DMS 273 treated with DMSO at 0.1 percent for 48 hours (cell line): ENCODE results near the gene NFASC.
A peak's percentile ranks its signal among the peaks of the same experiment; 100 is the strongest.

Experiments used
- DNase-seq: peaks from one replicate; lab custom pipeline; 2025; lab: John Stamatoyannopoulos, UW

Gene NFASC

DNA sequence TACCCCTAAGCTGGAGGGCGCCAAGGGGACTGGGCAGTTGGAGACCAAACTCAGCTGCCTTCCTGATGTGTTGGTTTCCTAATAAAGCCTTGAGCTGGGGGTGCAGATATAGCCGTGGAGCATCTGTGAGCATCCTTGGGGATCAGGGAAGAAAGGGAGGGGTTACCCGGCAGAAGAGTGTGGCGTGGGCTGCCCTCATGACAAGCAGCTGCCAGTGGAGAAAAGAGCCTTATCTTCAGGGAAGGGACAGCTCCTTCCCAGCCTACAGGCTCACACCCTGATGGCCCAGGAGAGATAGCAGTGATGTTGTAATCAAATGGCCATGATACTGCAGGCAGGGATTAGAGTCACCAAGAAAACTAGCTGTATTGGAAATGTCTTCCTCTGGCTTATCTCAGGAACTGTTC lies 10.8 kb upstream of the NFASC start:
- DNase-seq = no peak

DNA sequence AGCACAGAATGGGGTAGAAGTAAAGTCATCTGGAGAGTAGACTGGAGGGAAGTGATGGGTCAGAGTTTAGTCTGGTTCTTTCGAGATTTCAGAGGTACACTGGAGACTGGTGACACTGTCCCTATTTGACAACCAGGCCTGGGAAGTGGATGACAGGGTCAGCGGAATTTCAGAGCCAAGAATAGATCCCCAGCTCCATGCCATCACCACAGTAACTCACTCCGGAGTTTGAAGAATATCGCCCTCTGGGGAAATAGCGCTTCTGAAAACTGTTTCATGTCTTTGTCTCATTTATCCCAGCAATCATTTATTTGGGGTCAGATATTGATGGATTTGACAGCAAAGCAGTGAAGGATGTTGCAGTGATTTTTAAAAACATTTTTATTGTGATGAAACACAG lies 7.6 kb upstream of the NFASC start:
- no peak for DNase-seq

DNA sequence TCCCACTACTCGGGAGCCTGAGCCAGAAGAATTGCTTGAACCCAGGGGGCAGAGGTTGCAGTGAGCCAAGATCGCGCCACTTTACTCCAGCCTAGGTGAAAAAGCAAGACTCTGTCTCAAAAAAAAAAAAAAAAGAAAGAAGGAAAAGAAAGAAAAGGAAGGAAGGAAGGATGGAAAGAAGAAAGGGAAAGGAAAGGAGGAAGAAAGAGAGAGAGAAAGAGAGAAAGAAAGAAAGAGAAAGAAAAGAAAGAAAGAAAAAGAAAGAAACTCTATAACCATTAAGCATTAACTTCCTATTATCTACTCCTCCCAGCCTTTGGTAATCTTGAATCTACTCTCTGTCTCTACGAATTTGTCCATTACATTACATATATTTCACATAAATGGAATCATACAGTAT lies 6.9 kb upstream of the NFASC start:
- DNase-seq = no peak

DNA sequence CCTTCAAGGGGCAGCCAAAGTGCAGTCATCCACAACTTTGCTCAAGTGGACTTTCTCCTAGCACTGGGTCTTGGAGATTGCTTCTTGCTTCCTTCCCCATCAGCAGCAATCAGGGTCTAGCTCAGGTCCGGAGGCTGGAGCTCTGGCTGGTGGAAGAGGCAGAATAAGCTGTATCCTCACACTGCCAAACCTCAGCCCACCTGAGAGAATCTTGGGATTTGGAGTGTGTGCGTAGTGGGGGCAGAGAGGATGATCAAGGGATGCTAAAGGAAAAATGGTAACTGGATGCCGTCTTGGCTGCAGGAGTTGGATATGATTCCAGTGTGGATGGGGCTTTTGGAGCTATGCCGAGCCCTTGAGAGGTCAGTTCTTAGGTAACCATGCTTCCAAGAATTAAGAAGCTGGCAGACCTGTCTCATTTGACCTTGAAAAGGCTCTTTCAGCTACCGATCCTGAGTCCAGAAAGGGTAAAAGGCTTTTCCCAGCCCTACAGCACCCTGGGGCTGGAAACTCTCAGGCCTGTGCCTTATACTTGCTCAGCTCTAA lies 4.5 kb upstream of the NFASC start:
- no peak for DNase-seq

DNA sequence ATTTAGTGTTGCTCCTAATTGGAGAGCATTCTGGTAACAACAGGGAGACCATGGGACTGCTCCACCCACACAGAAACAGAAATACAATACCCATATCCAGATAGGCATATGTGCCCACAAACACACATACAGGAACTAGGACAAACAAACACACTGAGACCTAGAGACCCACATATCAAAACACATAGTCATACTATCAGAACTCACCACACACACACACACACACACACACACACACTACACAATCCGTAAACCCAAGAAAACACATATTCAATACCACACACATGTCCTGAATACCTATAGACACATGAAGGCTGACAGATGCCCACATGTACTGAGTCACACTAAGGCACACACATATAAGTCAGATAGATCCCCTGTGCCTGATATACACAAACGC lies 3.5 kb upstream of the NFASC start:
- DNase-seq = no peak

DNA sequence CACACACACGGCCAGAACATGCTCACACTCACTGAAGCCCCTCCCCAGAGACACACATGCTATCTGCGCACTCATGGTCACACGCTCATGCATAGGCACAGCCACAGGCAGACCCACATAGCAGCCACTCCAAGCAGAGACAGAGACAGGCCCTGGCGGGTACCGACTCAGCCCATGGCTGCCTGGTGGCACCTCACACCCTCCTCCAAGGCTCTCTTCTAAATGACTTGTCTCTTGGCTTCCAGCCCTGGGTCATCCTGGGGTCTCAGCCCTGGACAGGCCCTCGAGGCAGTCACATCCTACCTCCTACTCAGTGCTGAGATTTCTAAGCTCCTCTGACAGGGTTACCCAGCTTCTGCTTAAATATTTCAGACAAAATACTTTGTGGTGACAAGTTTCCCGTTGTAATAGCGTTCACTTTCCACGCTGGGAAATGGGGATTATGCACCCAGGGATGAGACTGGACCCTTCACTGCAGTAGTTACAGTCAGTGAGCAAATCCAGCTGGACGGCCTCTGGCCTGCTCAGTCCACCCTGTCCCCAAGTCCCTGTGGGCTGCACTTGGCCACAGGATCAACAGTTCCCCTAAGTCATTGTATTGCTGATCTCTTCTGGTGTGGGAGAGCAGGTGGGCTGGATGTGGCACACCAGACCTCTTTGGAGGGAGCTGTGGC lies 2.9 kb upstream of the NFASC start:
- DNase-seq = no peak

DNA sequence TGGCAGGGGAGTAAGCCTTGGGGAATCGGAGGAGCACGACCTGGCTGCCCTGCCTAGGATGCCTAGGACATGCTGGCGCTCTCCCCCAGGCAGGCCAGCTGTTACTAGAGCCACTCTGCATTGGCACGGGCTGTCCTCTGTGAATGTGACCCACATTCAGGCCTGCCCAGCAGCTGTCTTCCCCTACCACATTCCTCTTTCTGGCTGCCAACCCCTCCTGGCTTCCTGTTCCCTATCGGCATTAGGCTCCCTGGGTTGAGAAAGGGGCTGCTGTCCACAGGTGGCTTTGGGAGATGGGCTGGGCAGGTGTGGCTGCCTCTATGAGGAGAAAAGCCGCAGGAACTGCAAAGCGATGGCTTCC lies 2.3 kb upstream of the NFASC start:
- DNase-seq = no peak

DNA sequence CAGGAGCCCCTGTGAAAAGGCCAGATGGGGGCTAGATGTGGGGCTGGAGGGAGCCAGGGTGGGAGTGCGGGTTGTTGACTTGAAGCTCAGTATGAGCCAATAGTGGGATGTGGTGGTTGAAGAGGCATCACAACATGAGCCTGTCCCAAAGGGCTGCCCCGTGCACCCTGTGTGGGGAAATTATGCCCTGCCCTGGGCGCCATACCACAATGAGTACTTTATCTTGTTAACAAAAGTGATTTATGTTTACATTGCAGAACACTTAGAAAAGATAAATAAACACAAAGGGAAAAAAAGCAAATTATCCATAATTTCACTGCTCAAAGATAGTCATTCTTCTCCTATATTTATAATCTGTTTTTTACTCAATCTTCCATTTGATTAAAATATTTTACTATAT lies 1.6 kb upstream of the NFASC start:
- DNase-seq = no peak

DNA sequence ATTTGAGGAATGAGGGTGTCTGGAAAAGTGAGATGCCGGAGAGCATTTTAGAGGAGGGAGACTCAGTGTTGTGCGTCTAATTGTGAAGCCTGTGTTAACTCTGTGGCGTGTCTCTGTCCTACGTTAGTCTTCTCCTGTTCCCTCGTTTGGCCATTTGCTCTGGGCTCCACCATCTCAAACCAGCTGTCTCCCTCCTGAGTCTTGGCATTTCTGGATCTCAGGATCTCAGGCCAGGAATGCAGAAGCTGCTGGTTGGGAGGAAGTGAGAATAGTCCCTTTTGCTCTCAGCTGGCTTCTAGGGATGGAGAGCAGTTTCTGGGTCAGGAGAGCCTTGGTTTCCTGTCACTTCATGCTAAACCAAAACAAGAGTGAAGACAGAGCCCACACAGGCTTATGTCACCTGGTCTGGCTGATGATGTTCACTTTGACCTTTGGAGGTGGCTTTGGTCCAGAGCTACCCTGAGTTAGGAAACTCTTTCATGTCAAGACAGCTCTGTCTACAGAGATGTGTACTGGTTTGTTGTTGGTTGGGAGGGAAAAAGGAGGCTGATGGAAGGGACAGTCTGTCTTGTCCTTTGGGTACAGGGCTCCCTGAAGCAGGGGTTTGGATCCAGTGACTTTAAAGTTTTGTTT lies 859 bp downstream of the NFASC start:
- DNase-seq = no peak

DNA sequence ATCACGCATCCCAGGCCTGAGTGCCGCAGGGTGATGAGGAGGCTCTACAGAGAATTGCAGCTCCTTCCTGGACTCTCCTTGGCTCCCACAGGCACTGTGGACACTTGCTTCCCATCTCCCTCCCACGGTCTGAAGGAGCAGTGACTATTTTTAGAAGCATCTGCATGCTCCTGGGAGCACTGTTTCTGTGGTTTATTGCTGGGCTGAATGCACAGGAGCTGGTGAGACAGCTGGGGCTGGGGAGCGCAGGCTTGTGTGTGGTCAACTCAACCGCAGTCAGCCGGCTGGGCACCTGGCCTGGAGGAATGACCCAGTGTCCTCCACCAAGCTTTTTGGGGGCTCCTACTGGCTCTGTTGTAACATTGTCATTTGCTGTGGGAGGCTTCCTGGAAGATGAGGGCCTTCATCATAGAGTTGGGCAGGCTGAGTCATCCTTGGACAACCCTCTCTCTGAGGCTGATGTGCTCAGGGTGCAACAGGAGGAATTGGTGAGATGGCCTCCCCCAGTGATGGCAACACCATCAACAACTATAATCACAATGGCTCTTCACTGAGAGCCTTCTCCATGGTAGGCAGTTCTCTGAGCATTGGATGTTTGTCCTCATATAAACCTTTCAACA lies 1.7 kb downstream of the NFASC start:
- DNase-seq = no peak

DNA sequence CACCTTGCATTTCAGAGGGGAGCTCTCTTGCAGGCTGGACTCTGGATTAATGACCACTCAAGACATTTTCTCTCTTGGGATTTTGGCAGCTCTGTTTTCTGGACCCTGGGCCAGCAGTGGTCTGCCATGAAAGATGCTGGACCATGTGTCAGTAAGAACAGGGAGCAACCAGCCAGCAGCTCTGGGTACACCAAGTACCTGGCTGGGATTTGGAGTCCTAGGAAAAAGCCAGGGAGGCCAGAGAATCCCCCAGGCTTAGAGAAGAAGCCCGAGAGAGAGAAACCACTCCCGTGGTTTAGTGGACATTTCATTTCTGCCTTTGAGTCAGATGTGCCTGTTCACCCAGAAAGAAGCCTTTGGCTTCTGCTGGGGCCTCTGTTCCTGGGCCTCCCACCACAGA lies 2.5 kb downstream of the NFASC start:
- no peak for DNase-seq

DNA sequence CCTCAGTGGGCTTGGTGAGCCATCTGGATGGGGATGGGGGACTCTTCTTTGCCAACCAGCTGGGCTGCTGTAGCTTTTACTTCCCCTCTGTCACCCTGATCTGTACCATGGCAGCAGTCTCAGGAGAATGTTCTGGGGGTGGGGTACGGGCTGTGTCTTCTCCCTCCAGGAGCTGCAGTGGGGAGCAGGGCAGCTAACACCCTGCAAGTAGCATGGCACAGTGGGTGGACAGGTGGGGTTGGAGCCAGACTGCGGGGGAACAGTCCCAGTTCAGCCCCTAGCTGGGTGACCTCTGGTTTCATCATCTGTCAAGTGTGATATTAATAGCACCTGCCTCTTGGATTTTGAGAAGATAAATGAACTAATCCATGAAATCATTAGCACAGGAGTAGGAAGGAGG lies 3.1 kb downstream of the NFASC start:
- no peak for DNase-seq

DNA sequence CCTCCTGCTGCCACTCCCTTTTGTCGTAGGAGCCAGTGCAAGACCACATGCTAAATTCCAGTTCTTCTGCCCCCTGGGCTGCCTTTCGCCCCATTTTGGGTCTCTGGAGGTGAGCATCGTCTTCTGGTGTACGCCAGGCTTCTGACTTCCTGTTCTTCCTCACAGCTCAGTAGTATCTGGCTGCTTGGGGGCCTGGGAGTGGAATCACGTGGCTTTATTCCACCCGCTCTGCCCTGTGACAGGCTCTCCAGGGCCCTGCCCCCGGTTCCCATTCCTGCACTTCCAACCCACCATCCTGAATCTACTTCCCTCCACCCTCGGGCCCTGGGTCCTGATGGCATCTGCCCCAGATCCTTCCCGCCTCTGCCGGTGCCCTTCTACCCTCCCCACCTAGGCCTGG lies 3.6 kb downstream of the NFASC start:
- no peak for DNase-seq

DNA sequence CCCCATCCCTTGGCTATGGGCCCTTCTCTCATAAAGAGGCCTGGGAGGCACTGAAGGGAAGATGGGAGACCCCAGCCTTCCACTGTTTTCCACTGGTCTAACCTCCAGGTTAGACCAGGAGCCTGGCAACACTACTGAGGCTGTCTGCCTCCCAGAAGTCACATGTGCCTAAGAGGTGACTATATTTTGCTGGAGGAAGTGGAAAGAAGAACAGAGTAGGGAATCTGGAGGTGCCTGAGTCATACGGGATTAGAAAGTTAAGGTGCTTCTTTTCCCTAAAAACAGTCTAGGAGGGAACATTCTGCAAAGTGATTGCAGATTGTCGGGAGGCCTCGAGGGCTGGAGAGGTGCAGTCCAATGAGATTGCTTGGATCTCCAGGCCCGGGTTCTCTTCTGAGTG lies 4.6 kb downstream of the NFASC start:
- no peak for DNase-seq

DNA sequence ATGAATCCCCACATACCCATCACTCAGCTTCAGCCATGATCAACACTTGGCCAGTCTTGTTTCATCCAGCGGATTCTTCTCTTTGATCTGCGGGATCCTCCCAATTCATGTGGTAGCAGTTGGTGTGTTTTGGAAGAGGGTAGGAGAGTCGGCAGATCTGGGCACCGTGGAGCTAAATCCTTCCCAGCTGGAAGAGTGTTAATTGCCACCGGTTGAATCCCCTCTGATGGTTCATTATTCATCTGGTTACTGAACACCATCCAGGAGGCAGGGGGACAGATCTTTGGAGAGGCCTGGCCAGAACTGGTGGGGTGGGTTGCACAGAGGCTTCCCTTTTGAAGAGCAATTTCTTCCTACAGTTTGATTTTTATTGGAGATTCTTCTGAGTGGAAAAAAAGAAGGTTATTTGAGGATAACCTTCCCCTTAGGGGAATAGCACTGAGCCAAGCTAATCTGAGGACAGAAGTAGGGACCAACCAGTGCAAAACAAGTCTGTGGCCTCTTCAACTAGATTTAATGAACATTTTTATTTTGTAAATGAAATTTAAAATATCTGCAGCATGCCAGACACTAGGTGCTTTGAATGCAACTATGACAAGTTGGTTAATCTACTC lies 8.1 kb downstream of the NFASC start:
- DNase-seq = peak; percentile 36

DNA sequence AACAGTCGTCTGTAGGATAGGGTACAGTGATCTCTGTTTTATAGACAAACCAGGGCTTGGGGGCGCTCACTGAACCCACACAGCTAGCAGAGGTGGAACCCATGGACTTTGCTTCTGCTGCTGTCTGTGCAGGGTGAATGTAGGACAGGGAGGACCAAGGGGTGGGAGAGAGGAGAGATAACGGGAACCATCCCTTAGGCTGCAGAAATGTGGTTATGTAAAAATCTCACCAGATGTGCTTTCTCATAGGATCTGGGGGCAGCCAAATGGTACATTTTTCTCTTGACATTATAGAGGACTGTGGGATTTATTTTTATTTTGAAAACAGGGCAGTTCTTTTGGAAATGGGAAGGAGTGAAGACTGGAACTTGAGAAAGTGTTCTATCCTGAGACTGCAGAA lies 8.7 kb downstream of the NFASC start:
- no peak for DNase-seq

DNA sequence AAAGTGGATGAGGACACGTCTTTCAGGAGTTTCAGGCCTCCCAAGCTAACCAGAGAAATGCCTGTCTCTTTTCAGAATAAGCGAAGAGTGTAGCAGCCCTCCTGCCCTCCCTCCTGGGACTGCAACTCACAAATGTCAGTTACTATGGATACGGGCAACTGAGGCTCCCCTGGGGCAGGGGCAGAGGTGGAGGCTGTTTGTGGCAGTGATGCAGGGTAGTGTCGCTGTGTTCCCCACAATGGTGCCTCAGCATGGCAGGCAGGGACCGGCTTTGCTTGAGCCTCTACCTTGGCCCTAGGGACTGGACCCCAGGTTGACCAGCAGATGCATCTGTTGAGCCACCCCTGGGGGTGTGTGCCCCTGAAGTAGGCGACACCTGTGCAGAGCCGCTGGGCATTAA lies 10.2 kb downstream of the NFASC start:
- no peak for DNase-seq

DNA sequence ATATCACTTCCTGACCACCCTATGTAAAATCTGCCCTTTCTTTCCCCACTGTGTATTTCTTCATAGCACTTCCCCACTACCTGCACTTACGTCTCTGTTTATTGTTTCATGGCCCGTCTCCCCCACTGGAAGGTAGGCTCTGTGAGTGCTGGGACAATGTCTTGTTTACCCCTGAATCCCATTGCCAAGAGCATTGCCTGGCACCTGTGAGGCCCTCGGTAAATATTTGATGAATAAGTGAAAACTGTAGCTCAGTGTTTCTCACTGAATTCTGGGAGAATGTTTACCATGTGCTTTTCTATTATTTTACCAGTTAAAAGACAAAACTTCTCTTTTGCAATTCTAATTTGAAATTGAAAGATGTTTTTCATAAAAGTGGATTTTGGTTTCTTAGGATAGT lies 11.8 kb downstream of the NFASC start:
- DNase-seq = no peak

DNA sequence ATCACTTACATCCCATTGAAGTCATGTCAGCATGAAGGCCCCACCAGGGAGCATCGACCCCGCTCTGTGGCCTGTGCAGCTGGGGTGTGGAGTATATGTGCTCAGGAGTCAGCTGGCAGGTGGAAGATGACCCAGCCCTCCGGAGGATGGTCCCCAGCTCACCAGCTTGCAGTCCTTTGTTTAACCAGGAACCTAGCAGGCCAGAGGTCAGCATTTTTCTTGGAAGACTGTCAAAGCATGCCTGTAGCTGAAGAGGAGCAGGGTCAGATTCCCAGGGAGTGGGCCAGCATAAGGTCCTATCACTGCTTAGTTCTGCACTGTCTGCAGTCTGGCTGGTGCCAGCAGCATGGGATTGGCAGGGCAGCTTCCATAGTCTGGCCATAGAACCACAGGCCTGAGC lies 12.7 kb downstream of the NFASC start:
- DNase-seq = no peak

DNA sequence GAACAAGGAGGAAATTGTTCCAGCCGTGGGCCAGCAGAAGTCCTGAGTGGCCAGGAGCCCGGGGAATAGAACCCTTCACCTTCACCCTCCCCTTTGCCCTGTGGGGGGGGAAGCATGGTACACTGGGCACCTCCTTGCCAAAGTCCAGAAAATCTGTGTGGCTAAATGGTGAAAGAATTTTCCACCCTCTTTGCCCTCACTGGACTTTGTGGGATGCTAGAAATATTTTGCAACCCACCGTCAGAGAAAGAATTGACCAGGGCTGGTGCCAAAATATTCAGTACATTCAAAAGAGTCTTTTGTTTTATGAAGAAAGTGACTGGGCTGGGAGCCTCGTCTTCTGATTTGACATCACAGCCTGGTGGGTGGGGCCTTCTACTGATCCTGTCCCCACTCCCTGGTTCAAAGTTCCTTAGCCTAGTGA lies 14.6 kb downstream of the NFASC start:
- no peak for DNase-seq

DNA sequence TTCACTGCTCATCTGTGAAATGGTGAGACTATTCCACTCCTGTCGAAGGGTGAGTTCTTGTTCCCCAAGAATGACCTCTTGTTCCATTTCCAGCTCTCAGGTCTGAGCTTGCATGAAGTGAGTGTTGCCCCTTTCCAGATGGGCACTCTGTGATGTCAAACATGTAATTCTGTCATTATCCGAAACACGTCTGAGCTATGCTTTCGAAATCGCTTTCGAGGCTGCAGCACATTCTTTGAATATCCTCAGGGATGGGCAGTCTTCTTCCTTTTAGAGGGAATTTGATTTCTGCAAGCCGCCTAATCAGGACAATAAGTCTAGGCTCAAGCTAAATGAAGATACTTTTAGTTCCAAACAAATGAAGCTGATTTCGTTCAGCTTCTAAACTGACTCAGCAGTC lies 15.1 kb downstream of the NFASC start:
- no peak for DNase-seq

DNA sequence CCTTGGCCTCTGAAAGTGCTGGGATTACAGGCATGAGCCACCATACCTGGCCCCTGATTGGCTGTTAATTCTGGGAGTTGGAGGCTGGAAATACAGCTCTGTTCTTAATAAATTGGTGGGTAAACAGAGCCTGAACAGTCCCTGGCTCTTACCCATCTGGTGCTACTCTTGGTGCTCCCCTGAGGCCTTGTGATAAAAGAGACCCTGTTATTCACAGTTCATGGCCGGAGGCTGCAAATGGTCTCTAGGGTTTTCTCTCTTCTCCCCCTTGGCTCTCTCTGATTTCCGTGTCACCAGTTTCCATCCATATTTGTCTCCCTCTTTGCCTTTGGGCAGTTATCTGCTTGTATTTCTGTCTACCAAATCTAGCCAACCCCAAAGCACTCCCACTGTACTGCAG lies 17.2 kb downstream of the NFASC start:
- no peak for DNase-seq

DNA sequence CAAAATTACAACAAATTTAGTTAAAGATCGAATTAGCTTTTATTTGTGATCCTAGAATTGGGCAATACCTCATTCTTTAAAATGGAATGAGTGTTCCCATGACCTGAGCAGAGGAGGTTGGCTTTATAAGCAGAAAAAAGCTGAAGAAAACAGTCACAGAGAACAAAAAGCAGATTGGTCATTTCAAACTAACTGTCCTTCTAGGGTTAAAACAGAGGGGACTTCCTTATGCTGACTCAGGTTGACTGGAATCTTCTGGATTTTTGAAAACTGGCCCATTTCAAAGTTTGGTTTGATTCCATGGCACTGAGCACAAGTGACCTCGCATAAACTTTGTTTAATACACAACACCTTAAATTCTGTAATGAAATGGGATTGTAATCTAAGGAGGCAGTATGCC lies 17.6 kb downstream of the NFASC start:
- no peak for DNase-seq
